Activated B cell treated with CpG ODN at 0.5 μM for 24 hours (primary cell): Measurements from ENCODE around the gene MCM3AP. TPM values are rescaled to one million over a fixed set of nuclear protein-coding genes. Genes with fewer than 3 reads are reported as not detected.

Experiments
- ATAC-seq: fragments of 200-7000 bp; cut with Tn5 transposase; one replicate; pipeline ENCODE4 v1.10.0; 2021; ENCODE audit warnings: low read depth, mild to moderate bottlenecking, moderate library complexity
- CTCF ChIA-PET: fragments of 350-600 bp; sonication (Branson Sonifier 250); formaldehyde crosslinking; loops from one replicate; lab custom pipeline; 2021; ENCODE audit warnings: antibody characterized with exemption; lab: Charles Lee
- POLR2A ChIA-PET: fragments of 350-600 bp; sonication (Branson Sonifier 250); formaldehyde crosslinking; loops from one replicate; lab custom pipeline; 2021; ENCODE audit warnings: antibody characterized with exemption; lab: Charles Lee
- DNase-seq: peaks from one replicate; pipeline ENCODE4 v3.0.0; 2022
- H3K27ac Mint-ChIP-seq: one replicate; pipeline ENCODE4 v1.8.0; 2020; ENCODE audit warnings: mixed read lengths
- H3K27me3 Mint-ChIP-seq: one replicate; pipeline ENCODE4 v1.8.0; 2021; ENCODE audit warnings: mixed read lengths
- H3K36me3 Mint-ChIP-seq: one replicate; pipeline ENCODE4 v1.8.0; 2021; ENCODE audit warnings: low read depth, mixed read lengths
- H3K4me1 Mint-ChIP-seq: one replicate; pipeline ENCODE4 v1.8.0; 2021; ENCODE audit warnings: mixed read lengths
- H3K4me3 Mint-ChIP-seq: one replicate; pipeline ENCODE4 v1.8.0; 2020; ENCODE audit warnings: mild to moderate bottlenecking, mixed read lengths
- H3K9me3 Mint-ChIP-seq: one replicate; pipeline ENCODE4 v1.8.0; 2020; ENCODE audit warnings: mixed read lengths
- CTCF ChIP-seq: fragments of 200-600 bp; IDR thresholded peaks from one replicate; pipeline ENCODE4 v1.8.0; 2022; ENCODE audit warnings: antibody characterized with exemption, mild to moderate bottlenecking
- intact Hi-C: fragments of 100-400 bp; cut with micrococcal nuclease; formaldehyde crosslinking; loops from one replicate; pipeline ENCODE4 v1.15.1; 2024
- total RNA-seq: library from RNA; stranded (reverse); gene quantifications from 2 replicates; pipeline ENCODE4 v1.2.3, GENCODE V29; 2022

Gene MCM3AP
- 136 and 147 TPM in 2 replicates for total RNA-seq

DNA sequence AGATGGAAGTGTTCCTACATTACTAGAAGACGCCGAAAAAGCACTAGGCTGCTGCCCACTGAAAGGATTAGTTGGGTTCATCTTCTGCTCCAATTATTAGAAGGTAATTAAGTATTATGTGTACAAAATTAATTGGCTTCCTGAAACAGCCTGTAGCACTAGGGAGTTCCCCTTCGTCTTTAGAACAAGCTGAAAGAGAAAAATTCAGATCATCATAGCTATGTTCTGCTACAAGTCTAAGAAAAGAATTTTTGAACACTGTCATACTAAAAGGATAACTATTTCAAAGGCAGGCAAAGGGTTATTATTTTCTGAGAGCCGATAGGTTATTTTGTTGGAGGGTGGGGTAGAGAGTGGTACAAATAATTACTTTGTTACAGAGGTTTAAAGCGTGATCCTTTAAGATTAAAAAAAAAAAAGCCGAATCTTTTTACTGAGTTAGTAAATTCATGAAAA, at the start of gene MCM3AP:
Gene MCM3AP (minus strand): TSS at position 406 of the 456 bp plus-strand sequence. CDS start 325 bp downstream, at position 81.
- no peak for TF ChIP-seq CTCF
- peak within 1 kb of the TSS; percentile 98 for H3K27ac Mint-ChIP-seq
- ATAC-seq (no peak), DNase-seq (no peak)
- ChIA-PET CTCF (interaction anchor here (0.6 to 2.6 kb wide), 2 partner anchors 107 to 141 kb away, joined by 3 to 17 read pairs; no protein-coding TSS in a partner anchor), POLR2A (interaction anchor here (0.6 to 1.9 kb wide), 8 partner anchors 9 to 141 kb away, joined by 3 to 11 read pairs (median 4); a partner anchor contains a TSS)
- no peaks in the 10 kb centered on the region for H3K27me3 Mint-ChIP-seq
- intact Hi-C loops: no loop called here
- peaks cover 44% of the 10 kb centered on the region for H3K4me1 Mint-ChIP-seq
- peak within 1 kb of the TSS; percentile 98 for H3K4me3 Mint-ChIP-seq
- peaks cover 37% of the 10 kb centered on the region for H3K36me3 Mint-ChIP-seq
- no peaks in the 10 kb centered on the region for H3K9me3 Mint-ChIP-seq

DNA sequence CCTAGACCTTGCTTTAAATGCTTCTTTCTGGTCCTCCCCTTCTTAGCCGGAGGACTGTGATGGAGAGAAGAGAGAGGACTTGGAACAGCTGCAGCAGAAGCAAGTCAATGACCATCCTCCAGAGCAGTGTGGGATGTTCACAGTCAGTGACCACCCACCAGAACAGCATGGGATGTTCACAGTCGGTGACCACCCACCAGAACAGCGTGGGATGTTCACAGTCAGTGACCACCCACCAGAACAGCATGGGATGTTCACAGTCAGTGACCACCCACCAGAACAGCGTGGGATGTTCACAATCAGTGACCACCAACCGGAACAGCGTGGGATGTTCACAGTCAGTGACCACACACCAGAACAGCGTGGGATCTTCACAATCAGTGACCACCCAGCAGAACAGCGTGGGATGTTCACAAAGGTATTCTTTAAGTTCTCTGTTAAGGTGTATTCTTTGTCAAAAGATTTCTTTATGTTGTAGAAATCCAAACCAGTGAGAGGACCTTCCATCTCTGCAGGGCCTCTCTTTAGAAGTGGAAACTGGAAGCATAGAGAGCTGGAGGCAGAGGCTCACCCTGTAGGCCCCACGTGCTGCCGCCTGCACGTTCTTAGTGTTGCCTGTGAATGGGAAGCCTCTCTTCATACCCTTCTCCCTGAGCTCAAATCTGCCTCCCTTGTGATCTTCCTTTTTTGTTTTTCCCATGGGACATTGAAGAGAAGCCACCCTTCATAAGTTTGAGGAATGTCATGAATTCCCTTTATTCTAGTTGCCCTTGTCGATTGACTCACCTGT, 49.1 kb upstream of the MCM3AP start:
- intact Hi-C loops: no loop called here
- H3K27me3 Mint-ChIP-seq: no peaks in the 10 kb centered on the region
- ChIA-PET POLR2A (interaction anchor here (0.7 kb wide), 1 partner anchor 124 kb away, joined by 3 read pairs; no protein-coding TSS in a partner anchor), CTCF (no interaction called here)
- no peak for TF ChIP-seq CTCF
- H3K9me3 Mint-ChIP-seq: no peaks in the 10 kb centered on the region
- no peak for ATAC-seq
- no peak overlapping the region for H3K27ac Mint-ChIP-seq
- H3K4me3 Mint-ChIP-seq: no peak overlapping the region
- H3K4me1 Mint-ChIP-seq: no peaks in the 10 kb centered on the region
- H3K36me3 Mint-ChIP-seq: peaks cover 53% of the 10 kb centered on the region
- no peak for DNase-seq

- no peaks in the 10 kb centered on the region for H3K27me3 Mint-ChIP-seq
Measured at GRCh38 chr21:46329796-46330195, 44.4 kb upstream of the MCM3AP start.

GRCh38 chr21:46328151-46328550, 42.7 kb upstream of the MCM3AP start:
- peaks cover 33% of the 10 kb centered on the region for H3K36me3 Mint-ChIP-seq
- ChIA-PET CTCF (no interaction called here), POLR2A (no interaction called here)
- no peaks in the 10 kb centered on the region for H3K27me3 Mint-ChIP-seq
- H3K4me3 Mint-ChIP-seq: no peak overlapping the region
- peaks cover 8% of the 10 kb centered on the region for H3K4me1 Mint-ChIP-seq
- TF ChIP-seq CTCF: no peak
- no peak for ATAC-seq
- DNase-seq: no peak
- H3K27ac Mint-ChIP-seq: no peak overlapping the region
- intact Hi-C loops: loop anchor here (5.0 kb wide), 1 partner anchor 356 kb away; no protein-coding TSS in a partner anchor
- H3K9me3 Mint-ChIP-seq: no peaks in the 10 kb centered on the region

More at GRCh38 chr21:46329796-46330195, 44.4 kb upstream of the MCM3AP start:
- no peak for TF ChIP-seq CTCF
- ChIA-PET POLR2A (no interaction called here), CTCF (no interaction called here)
- H3K27ac Mint-ChIP-seq: no peak overlapping the region
- H3K36me3 Mint-ChIP-seq: peaks cover 36% of the 10 kb centered on the region
- DNase-seq (no peak), ATAC-seq (no peak)
- no peaks in the 10 kb centered on the region for H3K9me3 Mint-ChIP-seq
- peaks cover 6% of the 10 kb centered on the region for H3K4me1 Mint-ChIP-seq
- no peak overlapping the region for H3K4me3 Mint-ChIP-seq
- intact Hi-C loops: loop anchor here (5.0 kb wide), 1 partner anchor 357 kb away; no protein-coding TSS in a partner anchor

DNA sequence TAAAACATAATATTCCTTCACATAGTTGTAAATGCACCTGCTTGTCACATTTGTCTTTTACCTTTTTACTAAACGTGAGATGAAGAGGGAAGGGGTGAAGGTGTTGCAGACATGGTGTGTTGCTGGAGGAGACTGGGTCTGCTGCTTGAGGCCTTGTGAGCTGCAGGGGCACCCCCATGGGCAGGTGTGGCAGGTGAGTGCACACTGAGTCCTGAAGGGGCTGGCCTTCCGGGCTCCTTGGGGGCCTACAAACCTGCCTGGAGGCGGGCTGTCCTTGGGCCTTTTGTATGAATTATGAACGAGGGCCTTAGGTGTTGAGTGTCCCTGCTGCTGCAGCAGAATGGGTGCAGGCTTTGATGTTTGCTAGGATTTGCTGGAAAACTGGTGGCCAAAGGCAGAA, 42.3 kb upstream of the MCM3AP start:
- intact Hi-C loops: loop anchor here (5.0 kb wide), 1 partner anchor 355 kb away; no protein-coding TSS in a partner anchor
- H3K27ac Mint-ChIP-seq: no peak overlapping the region
- no peak for TF ChIP-seq CTCF
- no peak overlapping the region for H3K4me3 Mint-ChIP-seq
- no peak for ATAC-seq
- CTCF ChIA-PET: no interaction called here
- POLR2A ChIA-PET: no interaction called here
- H3K36me3 Mint-ChIP-seq: peaks cover 33% of the 10 kb centered on the region
- DNase-seq: no peak
- no peaks in the 10 kb centered on the region for H3K9me3 Mint-ChIP-seq
- H3K4me1 Mint-ChIP-seq: peaks cover 12% of the 10 kb centered on the region
- H3K27me3 Mint-ChIP-seq: no peaks in the 10 kb centered on the region
